IMR-90 (cell line): ENCODE measurements around the gene COL5A3. TPM values are rescaled to one million over a fixed set of nuclear protein-coding genes. Genes with fewer than 3 reads are reported as not detected.

Source experiments
- ATAC-seq: fragments of 200-7000 bp; cut with Tn5 transposase; 2 replicates; pipeline ENCODE4 v1.9.1; 2020; ENCODE audit warnings: low read depth, mild to moderate bottlenecking, moderate library complexity
- BruUV-seq: library from RNA; stranded (reverse); fragments of 400-500 nt; replicated peaks from 2 replicates; lab custom pipeline; 2021; lab: Mats Ljungman, UMichigan
- CTCF ChIA-PET: fragments of 300-600 bp; formaldehyde crosslinking; extraction: SDS; loops from one replicate; lab custom pipeline; 2021; ENCODE audit warnings: antibody characterized with exemption; lab: Yijun Ruan, JAX
- POLR2A ChIA-PET: fragments of 300-600 bp; sonication (Branson Sonifier 250); formaldehyde crosslinking; loops from one replicate; lab custom pipeline; 2022; ENCODE audit warnings: antibody characterized with exemption; ENCODE audit not compliant: unreplicated experiment; lab: Charles Lee
- DNase-seq: peaks from one replicate; pipeline ENCODE4 v3.0.0; 2013
- H2AFZ ChIP-seq: replicated peaks from 2 replicates; pipeline ENCODE3; 2013; ENCODE audit warnings: low read length, mild to moderate bottlenecking; ENCODE audit not compliant: poor library complexity
- H2AK5ac ChIP-seq: 2 replicates; pipeline ENCODE4 v1.6.1; 2013; ENCODE audit warnings: low read depth, low read length, inconsistent platforms
- H2AK9ac ChIP-seq: replicated peaks from 2 replicates; pipeline ENCODE3; 2013; ENCODE audit warnings: mild to moderate bottlenecking, low read depth, low read length, moderate library complexity; ENCODE audit not compliant: poor library complexity
- H2BK120ac ChIP-seq: 2 replicates; pipeline ENCODE4 v1.6.1; 2013; ENCODE audit warnings: low read depth, low read length, inconsistent platforms
- H2BK15ac ChIP-seq: 3 replicates; pipeline ENCODE4 v1.6.1; 2013; ENCODE audit warnings: low read depth, low read length, inconsistent platforms
- H2BK20ac ChIP-seq: 2 replicates; pipeline ENCODE4 v1.6.1; 2013; ENCODE audit warnings: low read depth, mild to moderate bottlenecking, inconsistent platforms, low read length, moderate library complexity
- H2BK5ac ChIP-seq: 2 replicates; pipeline ENCODE4 v1.6.1; 2013; ENCODE audit warnings: mild to moderate bottlenecking, low read depth, low read length, inconsistent platforms; ENCODE audit not compliant: poor library complexity, severe bottlenecking
- H3K14ac ChIP-seq: replicated peaks from 2 replicates; pipeline ENCODE4 v1.6.1; 2013; ENCODE audit warnings: low read depth, low read length, inconsistent platforms
- H3K18ac ChIP-seq: 2 replicates; pipeline ENCODE4 v1.6.1; 2013; ENCODE audit warnings: low read depth, low read length, control low read depth
- H3K23ac ChIP-seq: 2 replicates; pipeline ENCODE4 v1.6.1; 2013; ENCODE audit warnings: low read depth, low read length, inconsistent platforms
- H3K27ac ChIP-seq: 2 replicates; pipeline ENCODE4 v1.5.1; 2013; ENCODE audit warnings: mild to moderate bottlenecking, control low read depth, low read length; ENCODE audit not compliant: insufficient read depth
- H3K27me3 ChIP-seq: 2 replicates; pipeline ENCODE4 v1.6.1; 2013; ENCODE audit warnings: low read length; ENCODE audit not compliant: control insufficient read depth, insufficient read depth
- H3K36me3 ChIP-seq: 2 replicates; pipeline ENCODE4 v1.6.1; 2013; ENCODE audit warnings: low read length, mixed read lengths; ENCODE audit not compliant: control insufficient read depth, insufficient read depth
- H3K4ac ChIP-seq: 2 replicates; pipeline ENCODE4 v1.6.1; 2013; ENCODE audit warnings: low read depth, low read length, inconsistent platforms
- H3K4me1 ChIP-seq: 2 replicates; pipeline ENCODE4 v1.6.1; 2013; ENCODE audit warnings: low read length, mixed read lengths; ENCODE audit not compliant: control insufficient read depth, insufficient read depth
- H3K4me2 ChIP-seq: 2 replicates; pipeline ENCODE4 v1.6.1; 2013; ENCODE audit warnings: low read depth, mild to moderate bottlenecking, control low read depth, low read length, moderate library complexity
- H3K4me3 ChIP-seq: 2 replicates; pipeline ENCODE4 v1.5.1; 2013; ENCODE audit warnings: low read depth, mild to moderate bottlenecking, control low read depth, low read length, moderate library complexity; ENCODE audit not compliant: insufficient read depth
- H3K56ac ChIP-seq: 2 replicates; pipeline ENCODE4 v1.6.1; 2013; ENCODE audit warnings: low read length, inconsistent platforms; ENCODE audit not compliant: insufficient read depth; ENCODE audit errors: extremely low read depth
- H3K79me1 ChIP-seq, 2 experiments: 2 replicates each; pipeline ENCODE4 v1.6.1; 2013; ENCODE audit warnings: low read length in 2 of 2, inconsistent platforms in 1 of 2, low read depth in 1 of 2
- H3K9ac ChIP-seq: 2 replicates; pipeline ENCODE4 v1.6.1; 2013; ENCODE audit warnings: low read depth, low read length, control low read depth
- H3K9me1 ChIP-seq: 2 replicates; pipeline ENCODE4 v1.6.1; 2013; ENCODE audit warnings: low read length, inconsistent platforms; ENCODE audit not compliant: insufficient read depth
- H3K9me3 ChIP-seq: 2 replicates; pipeline ENCODE4 v1.6.1; 2013; ENCODE audit warnings: low read length; ENCODE audit not compliant: control insufficient read depth, insufficient read depth
- H4K20me1 ChIP-seq: 2 replicates; pipeline ENCODE4 v1.6.1; 2013; ENCODE audit warnings: low read length, inconsistent platforms; ENCODE audit not compliant: insufficient read depth
- H4K5ac ChIP-seq: 2 replicates; pipeline ENCODE4 v1.6.1; 2013; ENCODE audit warnings: mild to moderate bottlenecking, low read depth, low read length, control low read depth
- H4K8ac ChIP-seq, 2 experiments: 2 replicates each; pipeline ENCODE4 v1.6.1; 2013; ENCODE audit warnings: low read depth in 2 of 2, low read length in 2 of 2, control low read depth in 1 of 2, inconsistent platforms in 1 of 2
- H4K91ac ChIP-seq: 2 replicates; pipeline ENCODE4 v1.6.1; 2013; ENCODE audit warnings: low read depth, low read length, inconsistent platforms; ENCODE audit not compliant: insufficient read depth
- MXI1 ChIP-seq: IDR thresholded peaks from 2 replicates; pipeline ENCODE4 v1.6.1; 2012; ENCODE audit warnings: low read depth, mild to moderate bottlenecking, low read length, moderate library complexity, borderline replicate concordance
- SMC3 ChIP-seq: fragments of 150-350 bp; IDR thresholded peaks from 2 replicates; pipeline ENCODE4 v1.6.1; 2016; ENCODE audit warnings: low read depth, mild to moderate bottlenecking, antibody characterized with exemption, low read length, moderate library complexity
- USF2 ChIP-seq: fragments of 150-350 bp; IDR thresholded peaks from 2 replicates; pipeline ENCODE4 v1.6.1; 2017; ENCODE audit warnings: mild to moderate bottlenecking, antibody characterized with exemption, low read length, low read depth
- WGBS, 2 experiments: methylation state at CpG; one replicate each; pipeline versions ENCODE4 v1.1.5 to v1.1.7; 2013; ENCODE audit warnings: missing lambda C conversion rate in 2 of 2; ENCODE audit not compliant: insufficient read length in 1 of 2; ENCODE audit errors: extremely low coverage in 2 of 2; 5-methylcytosine and 5-hydroxymethylcytosine counted together
- dilution Hi-C: fragments of 300-500 bp; cut with HindIII; formaldehyde crosslinking; loops from one replicate; pipeline ENCODE4 v1.14.3; 2018; ENCODE audit warnings: low sequenced_read_pairs; ENCODE audit not compliant: unreplicated experiment
- in situ Hi-C: fragments of 300-500 bp; cut with MboI; formaldehyde crosslinking; loops from 3 replicates; pipeline ENCODE4 v1.14.3; 2019; ENCODE audit warnings: low sequenced_read_pairs, inconsistent platforms, mixed read lengths
- intact Hi-C: fragments of 100-400 bp; cut with micrococcal nuclease; formaldehyde crosslinking; loops from 2 replicates; pipeline ENCODE4 v1.10.0; 2022
- polyA plus RNA-seq, 3 experiments: library from polyadenylated mRNA; depleted of rRNA; stranded (reverse); fragments of >200 nt; gene quantifications; 2 replicates each; pipeline ENCODE4 v1.2.3, GENCODE V29; 2012; ENCODE audit warnings: low replicate concordance in 1 of 3
- total RNA-seq: library from RNA; depleted of rRNA; stranded (reverse); fragments of >200 nt; gene quantifications from 2 replicates; pipeline ENCODE4 v1.2.3, GENCODE V29; 2012

The COL5A3 gene
- total and polyA plus RNA-seq, 2 of the 4 experiments (the other 2 are of a cell fraction) = 0.54 to 1.5 TPM

GRCh38 chr19:10008184-10008765 is 2.0 kb downstream of the COL5A3 start:
- no peak overlapping the region for H3K18ac ChIP-seq
- H3K9me1 ChIP-seq = peaks cover 22% of the 10 kb centered on the region
- H3K27ac ChIP-seq = peak overlapping the region; percentile 15; the same call in 1 of the 2 replicates
- H2AK9ac ChIP-seq = peak overlapping the region; percentile 48
- H3K9ac ChIP-seq = no peak overlapping the region
- H3K4me2 ChIP-seq = no peak overlapping the region; the same call in 1 of the 2 replicates
- ATAC-seq (no peak), DNase-seq (no peak)
- TF ChIP-seq USF2 (no peak), SMC3 (no peak), MXI1 (no peak)
- H4K91ac ChIP-seq = peak overlapping the region; percentile 2
- dilution Hi-C loops = no loop called here
- no peaks in the 10 kb centered on the region for H3K9me3 ChIP-seq
- peak overlapping the region; percentile 89 for H2BK120ac ChIP-seq
- peaks cover 2 to 9% of the 10 kb centered on the region in 2 experiments; a peak in 3 of 4 replicates for H3K79me1 ChIP-seq
- intact Hi-C loops = no loop called here
- H2BK5ac ChIP-seq = no peak overlapping the region
- peak overlapping the region; percentile 76 for H2AK5ac ChIP-seq
- H4K20me1 ChIP-seq = peaks cover 14% of the 10 kb centered on the region
- no peaks in the 10 kb centered on the region for H3K27me3 ChIP-seq
- CTCF ChIA-PET = interaction anchor here (0.5 to 1.5 kb wide), 3 partner anchors 8 to 367 kb away, joined by 3 to 4 read pairs (median 4); no protein-coding TSS in a partner anchor
- in situ Hi-C loops = no loop called here
- H3K4me3 ChIP-seq = no peak overlapping the region
- peaks cover 15% of the 10 kb centered on the region for H3K4me1 ChIP-seq
- peak overlapping the region; percentile 59; the same call in 2 of the 3 replicates for H2BK15ac ChIP-seq
- peaks cover 4% of the 10 kb centered on the region for H3K36me3 ChIP-seq
- peak overlapping the region; percentile 35 for H2AFZ ChIP-seq
- no TSS peak for BruUV-seq
- H3K23ac ChIP-seq = 0 out of 2 replicates have a peak overlapping the region, but pooled peaks have one; percentile 48
- H3K56ac ChIP-seq = 0 out of 2 replicates have a peak overlapping the region, but pooled peaks have one; percentile 2
- peak overlapping the region in 1 of 2 experiments; percentile 61; a peak in 1 of 4 replicates for H4K8ac ChIP-seq
- POLR2A ChIA-PET = no interaction called here
- H2BK20ac ChIP-seq = peak overlapping the region; percentile 68
- WGBS, 2 experiments = 44% methylated on average over 8 of the region's 11 CpGs; no CpG with 5 or more reads in 1 of the 2 experiments
- H4K5ac ChIP-seq = no peak overlapping the region
- peak overlapping the region; percentile 43 for H3K14ac ChIP-seq
- H3K4ac ChIP-seq = peak overlapping the region; percentile 68
